Keratinocyte (primary cell): Measurements from ENCODE around the gene KCNK5. TPM values are rescaled to one million over a fixed set of nuclear protein-coding genes. Genes with fewer than 3 reads are reported as not detected.

ENCODE experiments used
- DNase-seq: peaks from one replicate; pipeline ENCODE4 v3.0.0-alpha.2; 2011; ENCODE audit warnings: low read depth, missing footprints, low spot score
- FAIRE-seq: peaks from 2 replicates; lab custom pipeline; 2011; peaks lifted over from hg19 to GRCh38; lab: Jason Lieb, UNC
- H2AFZ ChIP-seq: 2 replicates; pipeline ENCODE4 v1.6.0; 2012; ENCODE audit warnings: low read length, control low read depth, inconsistent platforms; ENCODE audit not compliant: control insufficient read depth
- H3K27ac ChIP-seq: 2 replicates; pipeline ENCODE4 v1.5.1; 2011; ENCODE audit warnings: low read length; ENCODE audit not compliant: control insufficient read depth, insufficient read depth
- H3K27me3 ChIP-seq: 3 replicates; pipeline ENCODE4 v1.6.0; 2011; ENCODE audit warnings: low read length; ENCODE audit not compliant: control insufficient read depth, insufficient read depth; ENCODE audit errors: extremely low read depth
- H3K36me3 ChIP-seq, 2 experiments: 2 replicates in 1 of 2; 3 replicates in 1 of 2; pipeline ENCODE4 v1.5.1; 2011; ENCODE audit warnings: low read length in 2 of 2, mild to moderate bottlenecking in 1 of 2; ENCODE audit not compliant: control insufficient read depth in 2 of 2, insufficient read depth in 2 of 2; ENCODE audit errors: extremely low read depth in 1 of 2
- H3K4me1 ChIP-seq: 3 replicates; pipeline ENCODE4 v1.5.1; 2011; ENCODE audit warnings: low read length; ENCODE audit not compliant: control insufficient read depth, insufficient read depth; ENCODE audit errors: extremely low read depth
- H3K4me2 ChIP-seq: 3 replicates; pipeline ENCODE4 v1.6.0; 2011; ENCODE audit warnings: low read depth, low read length; ENCODE audit not compliant: control insufficient read depth, insufficient read depth; ENCODE audit errors: extremely low read depth
- H3K4me3 ChIP-seq, 3 experiments: fragments of 200-600 bp in 1 of 3; sonication (generic) in 1 of 3; 2 replicates in 2 of 3; 3 replicates in 1 of 3; pipeline ENCODE4 v1.5.1; 2011 to 2016; ENCODE audit warnings: low read length in 3 of 3, mild to moderate bottlenecking in 3 of 3, control low read depth in 2 of 3, inconsistent platforms in 1 of 3, low read depth in 1 of 3, mixed read lengths in 1 of 3, mixed run types in 1 of 3, moderate library complexity in 1 of 3; ENCODE audit not compliant: control insufficient read depth in 2 of 3, insufficient read depth in 2 of 3; ENCODE audit errors: extremely low read depth in 1 of 3
- H3K79me2 ChIP-seq: 2 replicates; pipeline ENCODE4 v1.6.0; 2012; ENCODE audit warnings: low read length; ENCODE audit not compliant: control insufficient read depth, insufficient read depth
- H3K9ac ChIP-seq: 3 replicates; pipeline ENCODE4 v1.6.0; 2011; ENCODE audit warnings: low read length; ENCODE audit not compliant: control insufficient read depth, insufficient read depth; ENCODE audit errors: extremely low read depth
- H3K9me1 ChIP-seq: 3 replicates; pipeline ENCODE4 v1.6.0; 2011; ENCODE audit warnings: low read length; ENCODE audit not compliant: control insufficient read depth, insufficient read depth; ENCODE audit errors: extremely low read depth
- H3K9me3 ChIP-seq: 2 replicates; pipeline ENCODE4 v1.5.1; 2012; ENCODE audit warnings: low read depth, low read length; ENCODE audit not compliant: control insufficient read depth
- H4K20me1 ChIP-seq: 3 replicates; pipeline ENCODE4 v1.6.0; 2011; ENCODE audit warnings: low read length; ENCODE audit not compliant: control insufficient read depth, insufficient read depth; ENCODE audit errors: extremely low read depth
- EZH2 ChIP-seq: IDR thresholded peaks from one replicate; pipeline ENCODE4 v1.6.1; 2012; ENCODE audit warnings: inconsistent platforms, mild to moderate bottlenecking, low read length, moderate library complexity
- dilution Hi-C: fragments of 300-500 bp; cut with MboI; formaldehyde crosslinking; loops from one replicate; pipeline ENCODE4 v1.7.0; 2020; ENCODE audit warnings: low sequenced_read_pairs; ENCODE audit not compliant: extremely low pct_ligation_motif_present
- polyA plus RNA-seq, 5 experiments: library from polyadenylated mRNA; depleted of rRNA in 3 of 5; stranded (reverse) in 3 of 5; stranded (forward) in 1 of 5; unstranded in 1 of 5; fragments of >200 nt; gene quantifications; 1 replicate in 1 of 5; 2 replicates in 3 of 5; 3 replicates in 1 of 5; pipeline versions ENCODE4 v1.2.1 to v1.2.3, GENCODE V29; 2011 to 2012; ENCODE audit warnings: missing spikeins in 2 of 5, low read depth in 1 of 5, low replicate concordance in 1 of 5
- TF ChIP-seq, protein P1 (sequence below), 3 experiments: IDR thresholded peaks in 1 of 3; conservative IDR thresholded peaks in 1 of 3; optimal IDR thresholded peaks in 1 of 3; 2 replicates in 2 of 3; 3 replicates in 1 of 3; pipeline versions ENCODE3 to v1.5.1; 2011; ENCODE audit warnings: low read length in 3 of 3, mild to moderate bottlenecking in 3 of 3, moderate library complexity in 2 of 3, control low read depth in 1 of 3, inconsistent platforms in 1 of 3; ENCODE audit not compliant: insufficient read depth in 2 of 3; ENCODE audit errors: extremely low read depth in 1 of 3

Gene KCNK5
- polyA plus RNA-seq, 1 donor (not counting 4 experiments of a cell fraction or from before 2014, with no cell fraction given): not detected

DNA sequence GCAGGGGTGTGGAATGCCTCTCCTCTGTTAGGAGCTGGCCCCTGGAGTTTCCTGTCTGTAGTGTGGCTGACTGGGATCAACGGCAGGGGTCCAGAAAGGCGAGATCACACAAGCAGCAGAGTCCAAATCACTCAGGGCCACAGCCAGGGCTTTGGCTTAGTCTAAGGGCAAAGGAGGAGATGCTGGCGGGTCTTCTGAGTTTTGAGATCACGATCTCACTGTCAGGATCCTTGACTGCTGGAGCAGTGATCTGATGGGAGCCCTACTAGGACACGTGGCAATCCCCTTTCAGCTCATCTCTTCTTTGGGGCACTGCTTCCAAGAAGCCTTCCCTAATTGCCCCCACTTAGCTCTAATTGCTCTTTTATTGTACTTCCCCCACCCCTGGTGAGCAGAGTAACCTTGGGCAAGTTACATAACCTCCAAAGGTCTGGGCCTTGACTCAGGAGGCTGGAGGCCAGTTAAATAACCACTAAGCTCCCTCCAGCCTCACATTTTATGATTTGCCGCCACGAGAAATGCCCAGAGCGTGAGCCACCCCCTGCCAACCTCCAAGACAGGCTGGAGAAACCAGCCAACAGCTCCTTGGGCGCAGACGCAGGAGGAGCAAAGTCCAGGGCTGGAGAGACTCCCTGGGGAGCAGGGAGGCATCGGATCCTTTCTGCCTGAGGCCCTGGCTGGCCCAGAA is 12.0 kb downstream of the KCNK5 start:
- no peaks in the 10 kb centered on the region for H3K9me1 ChIP-seq
- dilution Hi-C loops: no loop called here
- TF ChIP-seq EZH2: no peak
- TF ChIP-seq, protein P1, sequence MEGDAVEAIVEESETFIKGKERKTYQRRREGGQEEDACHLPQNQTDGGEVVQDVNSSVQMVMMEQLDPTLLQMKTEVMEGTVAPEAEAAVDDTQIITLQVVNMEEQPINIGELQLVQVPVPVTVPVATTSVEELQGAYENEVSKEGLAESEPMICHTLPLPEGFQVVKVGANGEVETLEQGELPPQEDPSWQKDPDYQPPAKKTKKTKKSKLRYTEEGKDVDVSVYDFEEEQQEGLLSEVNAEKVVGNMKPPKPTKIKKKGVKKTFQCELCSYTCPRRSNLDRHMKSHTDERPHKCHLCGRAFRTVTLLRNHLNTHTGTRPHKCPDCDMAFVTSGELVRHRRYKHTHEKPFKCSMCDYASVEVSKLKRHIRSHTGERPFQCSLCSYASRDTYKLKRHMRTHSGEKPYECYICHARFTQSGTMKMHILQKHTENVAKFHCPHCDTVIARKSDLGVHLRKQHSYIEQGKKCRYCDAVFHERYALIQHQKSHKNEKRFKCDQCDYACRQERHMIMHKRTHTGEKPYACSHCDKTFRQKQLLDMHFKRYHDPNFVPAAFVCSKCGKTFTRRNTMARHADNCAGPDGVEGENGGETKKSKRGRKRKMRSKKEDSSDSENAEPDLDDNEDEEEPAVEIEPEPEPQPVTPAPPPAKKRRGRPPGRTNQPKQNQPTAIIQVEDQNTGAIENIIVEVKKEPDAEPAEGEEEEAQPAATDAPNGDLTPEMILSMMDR (optimal IDR thresholded peaks at IDR 0.05 in 1 of 3, IDR thresholded peaks at IDR 0.05 in 1 of 3, conservative IDR thresholded peaks at IDR 0.05 in 1 of 3; ENCODE audit: extremely low read depth in 1 of 3, insufficient read depth in 2 of 3, low read length in 3 of 3): no peak
- H3K4me1 ChIP-seq: no peaks in the 10 kb centered on the region
- H3K27me3 ChIP-seq: no peaks in the 10 kb centered on the region
- H3K27ac ChIP-seq: no peak overlapping the region
- no peaks in the 10 kb centered on the region for H4K20me1 ChIP-seq
- H3K79me2 ChIP-seq: no peaks in the 10 kb centered on the region
- no peak overlapping the region for H2AFZ ChIP-seq
- no peak overlapping the region for H3K4me3 ChIP-seq
- H3K4me2 ChIP-seq: no peak overlapping the region
- DNase-seq: no peak
- no peaks in the 10 kb centered on the region for H3K36me3 ChIP-seq
- FAIRE-seq: no peak
- no peak overlapping the region for H3K9ac ChIP-seq
- no peaks in the 10 kb centered on the region for H3K9me3 ChIP-seq

DNA sequence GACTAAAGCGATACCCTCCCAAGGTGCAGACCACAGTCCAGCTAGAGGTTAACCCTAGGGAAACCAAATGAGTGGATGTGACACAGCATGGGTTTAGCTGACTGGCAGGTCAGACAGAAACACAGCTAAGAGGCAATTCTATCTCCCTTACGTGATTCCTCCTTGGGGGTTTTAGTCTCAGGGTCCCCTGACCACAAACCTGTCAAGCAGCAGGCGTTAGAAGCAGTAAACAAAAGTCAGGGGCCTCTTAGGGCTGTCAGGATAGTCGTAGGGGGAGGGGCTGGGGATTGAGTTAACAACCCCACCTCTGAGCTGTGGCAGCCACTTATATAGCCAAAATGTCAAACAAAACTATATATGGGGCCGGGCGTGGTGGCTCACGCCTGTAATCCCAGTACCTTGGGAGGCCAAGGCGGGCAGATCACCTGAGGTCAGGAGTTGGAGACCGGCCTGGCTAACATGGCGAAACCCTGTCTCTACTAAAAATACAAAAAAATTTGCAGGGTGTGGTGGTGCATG is 13.6 kb downstream of the KCNK5 start:
- H3K4me1 ChIP-seq: no peaks in the 10 kb centered on the region
- dilution Hi-C loops: no loop called here

More for the DNA sequence above, 13.6 kb downstream of the KCNK5 start:
- Histone ChIP-seq H3K9me3 (no peaks in the 10 kb centered on the region), H3K9ac (no peak overlapping the region), H3K79me2 (no peaks in the 10 kb centered on the region), H3K4me2 (no peak overlapping the region), H2AFZ (no peak overlapping the region), H3K4me3 (no peak overlapping the region), H3K9me1 (no peaks in the 10 kb centered on the region), H4K20me1 (no peaks in the 10 kb centered on the region), H3K36me3 (no peaks in the 10 kb centered on the region), H3K27me3 (no peaks in the 10 kb centered on the region), H3K27ac (no peak overlapping the region)
- TF ChIP-seq, protein P1 (optimal IDR thresholded peaks at IDR 0.05 in 1 of 3, IDR thresholded peaks at IDR 0.05 in 1 of 3, conservative IDR thresholded peaks at IDR 0.05 in 1 of 3; ENCODE audit: extremely low read depth in 1 of 3, insufficient read depth in 2 of 3, low read length in 3 of 3): no peak
- TF ChIP-seq EZH2: no peak
- no peak for FAIRE-seq
- DNase-seq: no peak
